AG10803 (cell line): ENCODE results near the gene R3HDML.

Experiments used
- DNase-seq: peaks from one replicate; pipeline ENCODE4 v3.0.0; 2010; ENCODE audit warnings: low read depth
- H3K4me3 ChIP-seq: 2 replicates; pipeline ENCODE4 v1.5.1; 2011; ENCODE audit warnings: mild to moderate bottlenecking, low read length, control low read depth
- TF ChIP-seq, protein P1 (sequence below): conservative IDR thresholded peaks from 2 replicates; pipeline ENCODE4 v1.5.1; 2011; ENCODE audit warnings: mild to moderate bottlenecking, low read length, control low read depth, inconsistent platforms

The R3HDML gene

DNA sequence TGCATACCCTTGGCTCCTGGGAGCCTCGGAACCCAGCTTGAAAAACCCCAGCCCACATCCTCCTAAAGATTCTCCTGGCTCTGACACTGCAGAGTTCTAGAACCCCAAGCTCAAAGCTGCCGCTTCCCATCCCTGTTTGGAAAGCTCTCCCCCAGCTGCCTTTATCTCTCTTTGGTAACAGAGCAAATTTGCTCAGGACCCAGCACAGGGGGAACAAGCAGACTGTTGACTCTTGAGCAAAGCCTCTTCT, 57.5 kb downstream of the R3HDML start:
- TF ChIP-seq, protein P1, sequence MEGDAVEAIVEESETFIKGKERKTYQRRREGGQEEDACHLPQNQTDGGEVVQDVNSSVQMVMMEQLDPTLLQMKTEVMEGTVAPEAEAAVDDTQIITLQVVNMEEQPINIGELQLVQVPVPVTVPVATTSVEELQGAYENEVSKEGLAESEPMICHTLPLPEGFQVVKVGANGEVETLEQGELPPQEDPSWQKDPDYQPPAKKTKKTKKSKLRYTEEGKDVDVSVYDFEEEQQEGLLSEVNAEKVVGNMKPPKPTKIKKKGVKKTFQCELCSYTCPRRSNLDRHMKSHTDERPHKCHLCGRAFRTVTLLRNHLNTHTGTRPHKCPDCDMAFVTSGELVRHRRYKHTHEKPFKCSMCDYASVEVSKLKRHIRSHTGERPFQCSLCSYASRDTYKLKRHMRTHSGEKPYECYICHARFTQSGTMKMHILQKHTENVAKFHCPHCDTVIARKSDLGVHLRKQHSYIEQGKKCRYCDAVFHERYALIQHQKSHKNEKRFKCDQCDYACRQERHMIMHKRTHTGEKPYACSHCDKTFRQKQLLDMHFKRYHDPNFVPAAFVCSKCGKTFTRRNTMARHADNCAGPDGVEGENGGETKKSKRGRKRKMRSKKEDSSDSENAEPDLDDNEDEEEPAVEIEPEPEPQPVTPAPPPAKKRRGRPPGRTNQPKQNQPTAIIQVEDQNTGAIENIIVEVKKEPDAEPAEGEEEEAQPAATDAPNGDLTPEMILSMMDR = no peak
- DNase-seq = no peak
- no peak overlapping the region for H3K4me3 ChIP-seq

DNA sequence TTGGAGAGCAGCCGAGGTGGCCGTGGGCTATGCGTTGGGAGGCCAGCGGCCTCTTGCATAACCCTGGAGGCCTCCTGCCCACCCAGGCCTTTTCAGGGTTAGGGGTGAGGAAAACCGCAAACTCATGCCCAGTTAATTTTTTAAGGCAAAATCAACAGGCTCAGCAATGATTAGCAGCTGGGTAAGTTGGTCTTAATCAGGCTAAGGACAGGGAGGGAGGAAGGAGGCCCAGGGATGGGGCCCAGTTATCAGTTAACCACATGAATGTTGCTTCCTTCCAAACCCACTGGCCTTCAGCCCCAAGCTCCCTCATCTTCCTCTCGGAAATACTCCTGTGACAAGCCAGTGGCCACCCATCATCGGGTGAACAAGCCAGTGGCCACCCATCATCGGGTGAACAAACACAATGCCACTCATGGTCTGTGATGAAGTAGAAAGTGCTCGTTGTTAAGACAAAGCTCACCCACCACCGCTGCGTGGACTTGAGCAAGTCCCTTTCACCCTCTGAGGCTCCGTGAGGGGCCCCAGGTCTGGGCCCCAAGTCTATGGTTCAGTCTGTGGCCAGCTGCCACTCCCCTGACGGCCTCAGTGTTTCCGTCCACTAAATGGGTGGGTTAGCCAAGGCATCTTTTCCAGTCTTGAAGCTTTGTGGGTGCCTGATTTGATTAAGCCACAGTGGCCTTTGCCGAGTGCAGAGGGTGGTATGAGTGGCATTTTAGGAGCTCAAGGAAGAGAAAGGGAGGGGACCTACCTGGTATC, 58.0 kb downstream of the R3HDML start:
- no peak overlapping the region for H3K4me3 ChIP-seq
- no peak for DNase-seq
- TF ChIP-seq, protein P1 = no peak

DNA sequence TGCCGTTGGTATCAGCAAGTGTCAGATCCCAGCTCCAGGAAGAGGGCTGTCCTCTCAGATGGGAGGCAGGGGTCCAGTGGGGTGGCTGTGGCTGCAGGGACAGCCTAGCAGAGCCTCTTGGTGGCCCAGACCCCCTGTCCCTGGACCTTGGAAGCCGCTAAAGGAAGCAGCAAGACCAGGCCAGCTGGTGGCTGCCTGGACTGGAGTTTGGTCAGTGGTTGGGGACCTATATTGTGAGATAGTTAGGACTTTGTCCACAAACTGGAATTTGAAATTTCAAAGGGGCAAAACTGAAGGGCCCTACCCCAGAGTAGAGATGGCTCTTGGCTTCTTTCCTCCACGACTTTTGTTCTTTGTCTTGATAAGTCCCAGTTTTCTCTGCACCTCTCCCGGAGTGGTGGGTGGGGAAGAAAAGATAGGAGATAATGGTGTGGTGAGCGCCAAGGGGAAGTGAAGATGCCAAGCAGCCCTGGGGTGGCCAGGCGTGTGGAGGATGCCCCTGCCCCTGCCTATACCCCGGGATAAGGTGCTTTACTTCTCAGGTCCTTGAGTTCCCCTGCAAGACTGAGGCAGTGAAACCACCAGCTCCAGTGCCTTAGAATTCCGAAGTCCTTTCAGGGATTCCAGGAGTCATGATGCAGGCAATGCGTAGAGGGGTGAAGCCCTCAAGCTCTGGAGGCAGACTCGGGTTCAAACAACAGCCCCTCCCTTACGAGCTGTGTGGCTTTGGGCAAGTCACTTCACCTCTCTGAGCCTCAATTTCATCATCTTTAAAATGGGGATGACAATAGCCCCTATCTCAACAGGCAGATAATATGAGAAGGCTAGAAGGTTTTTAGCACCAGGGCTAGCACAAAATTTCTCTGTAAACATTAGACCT, 58.9 kb downstream of the R3HDML start:
- TF ChIP-seq, protein P1 = no peak
- no peak overlapping the region for H3K4me3 ChIP-seq
- DNase-seq = no peak

DNA sequence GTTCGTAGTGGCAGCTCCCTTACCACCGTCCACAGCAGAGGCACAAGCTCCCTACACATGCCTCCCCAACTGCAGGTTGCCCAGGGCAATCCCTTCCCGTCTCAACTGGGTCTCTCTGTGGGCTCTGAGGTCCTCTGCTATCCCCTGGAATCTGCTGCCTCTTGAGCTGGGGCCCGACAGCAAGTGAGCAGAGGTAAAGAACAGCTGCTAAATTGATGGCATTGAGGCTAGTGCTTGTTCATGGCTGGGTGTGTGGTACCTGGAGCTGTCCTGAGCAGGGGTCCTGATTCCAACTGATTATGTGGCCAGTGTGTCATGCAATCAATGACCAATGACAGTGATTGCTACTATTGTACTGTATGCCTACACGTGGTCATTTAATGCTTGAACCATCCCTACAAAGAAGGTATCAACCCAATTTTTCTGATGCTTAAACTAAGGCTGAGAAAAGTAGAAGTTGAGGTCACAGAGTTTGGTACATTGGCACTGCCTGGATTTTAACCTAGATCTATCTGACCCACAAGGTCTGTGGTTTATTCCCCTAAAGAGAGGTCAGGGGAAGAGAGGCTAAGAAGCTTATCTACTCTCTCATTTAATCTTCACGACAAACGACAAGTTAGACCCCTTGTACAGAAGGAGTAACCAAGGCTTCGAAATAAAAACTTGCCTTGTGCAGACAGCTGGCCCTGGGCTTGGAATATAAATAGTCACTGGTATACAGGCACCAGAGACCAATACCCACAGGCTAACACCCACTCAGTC, 59.7 kb downstream of the R3HDML start:
- TF ChIP-seq, protein P1 = no peak
- no peak for DNase-seq
- H3K4me3 ChIP-seq = no peak overlapping the region

DNA sequence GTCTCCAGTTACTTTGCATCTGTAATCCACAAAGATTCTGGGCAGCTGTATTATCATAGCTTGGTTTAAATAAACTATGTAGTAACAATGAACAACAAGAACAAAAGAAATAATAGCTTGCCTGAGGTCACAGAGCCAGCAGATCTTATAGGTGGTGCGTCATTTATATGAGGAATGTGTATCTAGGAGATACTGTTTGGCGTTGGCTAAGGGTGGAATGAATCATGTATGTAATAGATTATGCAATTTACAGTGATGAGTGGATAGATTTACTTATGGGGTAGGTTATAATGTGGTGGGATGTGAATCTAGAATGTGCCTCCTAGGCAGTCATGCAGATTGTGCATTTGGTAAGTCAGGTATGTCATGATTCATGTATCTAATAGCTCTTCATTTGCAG, 61.5 kb downstream of the R3HDML start:
- TF ChIP-seq, protein P1 = no peak

DNA sequence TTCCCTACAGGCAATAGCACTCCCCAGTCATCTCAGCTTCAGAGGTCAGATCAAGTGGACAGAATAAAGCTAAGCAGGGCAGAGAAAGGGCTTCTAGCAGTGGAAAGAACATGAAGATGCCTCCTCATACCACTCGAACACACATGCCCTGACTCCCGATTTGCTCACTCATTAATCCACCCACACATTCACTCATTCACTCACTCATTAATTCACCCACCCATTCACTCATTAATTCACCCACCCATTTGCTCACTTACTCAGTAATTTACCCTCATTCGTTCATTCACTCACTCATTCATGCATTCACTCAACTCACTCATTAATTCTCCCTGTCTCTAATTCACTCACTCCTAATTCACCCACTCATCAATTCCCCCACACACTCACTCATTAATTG, 62.6 kb downstream of the R3HDML start:
- TF ChIP-seq, protein P1 = no peak
- no peak overlapping the region for H3K4me3 ChIP-seq

More for the DNA sequence above, 61.5 kb downstream of the R3HDML start:
- H3K4me3 ChIP-seq = no peak overlapping the region
- DNase-seq = peak; percentile 30

DNA sequence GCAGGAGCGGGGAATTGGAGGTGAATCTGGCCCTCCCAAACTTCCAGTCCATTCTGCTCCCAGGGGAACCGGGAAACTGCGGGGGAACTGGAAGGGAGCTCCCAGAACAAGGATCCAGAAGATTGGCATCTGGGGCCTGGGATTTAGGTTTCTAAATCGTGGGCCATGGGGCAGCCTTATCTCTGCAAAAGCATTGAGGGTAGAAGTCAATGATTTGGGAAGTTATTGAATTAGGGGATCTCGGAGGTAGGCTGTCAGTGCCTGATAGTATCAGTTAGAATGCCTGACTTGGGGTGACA, 63.8 kb downstream of the R3HDML start:
- no peak for DNase-seq
- H3K4me3 ChIP-seq = no peak overlapping the region
- TF ChIP-seq, protein P1 = no peak

More for the DNA sequence above, 62.6 kb downstream of the R3HDML start:
- no peak for DNase-seq
